Dermis microvascular lymphatic vessel endothelial cell (primary cell): ENCODE measurements around the gene DIS3L2. TPM values are rescaled to one million over a fixed set of nuclear protein-coding genes. Genes with fewer than 3 reads are reported as not detected.
"Not testable (repeated sequence)": the region's sequence is repeated elsewhere in the genome, so short reads cannot be mapped to it uniquely, and the experiment has no call there.

Experiments
- DNase-seq, 2 donors: peaks; one replicate each; pipeline versions ENCODE4 v3.0.0 to v3.0.0-alpha.2; 2010; ENCODE audit warnings: low read depth in 2 of 2
- total RNA-seq: library from RNA; depleted of rRNA; stranded (reverse); fragments of >200 nt; gene quantifications from 2 replicates; pipeline ENCODE4 v1.2.1, GENCODE V29; 2014

DIS3L2 gene
- total RNA-seq, 1 donor from 2014 or later = 13.4 TPM

- DNase-seq = no peak
Observed at GRCh38 chr2:232367016-232367415, 405.5 kb downstream of the DIS3L2 start.

DNA sequence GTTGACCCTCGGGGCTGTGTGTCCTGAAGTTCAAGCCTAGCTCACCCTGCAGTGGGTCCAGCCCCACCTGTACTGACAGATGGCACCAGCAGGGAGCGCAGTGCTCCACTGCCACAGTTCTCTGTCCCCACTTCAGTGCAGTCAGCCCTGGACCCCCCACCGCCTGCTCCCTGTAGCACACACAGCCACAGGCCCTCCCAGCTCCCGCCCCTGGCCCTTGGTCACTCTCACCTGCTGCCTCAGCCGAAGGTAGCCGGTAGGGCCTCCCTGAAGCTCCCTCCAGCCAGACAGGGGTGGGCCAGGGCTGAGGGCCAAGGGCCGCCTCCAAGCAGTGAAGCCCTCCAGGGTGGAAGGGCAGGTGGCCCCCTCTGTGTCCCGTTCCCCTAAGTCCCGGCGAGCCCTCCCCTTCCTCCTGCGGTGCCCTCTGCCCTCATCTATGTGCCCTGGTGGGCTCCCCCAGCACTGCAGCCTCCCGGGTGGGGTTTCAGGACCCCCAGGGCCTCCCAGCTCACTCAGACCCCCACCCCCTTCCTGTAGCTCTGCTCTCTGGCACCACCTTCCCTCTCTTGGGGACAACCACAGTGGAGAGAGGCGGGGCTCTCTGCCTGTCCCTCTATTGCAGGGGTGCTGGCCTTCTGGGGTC is 406.2 kb downstream of the DIS3L2 start:
- DNase-seq = peak in 1 of 2 donors; percentile 15

DNA sequence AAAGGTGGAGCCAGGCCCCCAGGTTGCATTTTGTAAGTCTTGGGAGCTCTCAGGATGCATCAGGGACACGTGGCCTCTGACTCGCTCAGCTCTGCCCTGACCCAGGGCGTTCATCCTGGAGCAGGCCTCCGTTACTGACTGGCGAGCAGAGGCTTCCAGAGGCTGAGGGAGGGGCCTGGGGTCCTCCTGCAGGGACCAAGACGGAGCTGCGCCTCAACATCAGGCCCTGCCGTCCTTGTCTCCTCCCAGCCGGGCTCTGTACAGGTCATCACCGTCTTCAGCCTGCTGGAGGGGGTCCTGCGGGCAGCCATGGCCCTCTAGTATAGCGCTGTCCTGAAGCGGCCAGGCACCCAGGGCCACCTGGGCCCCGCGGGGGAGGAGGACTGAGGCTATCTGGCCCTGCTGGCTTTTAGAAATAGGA is 406.8 kb downstream of the DIS3L2 start:
- no peak for DNase-seq

GRCh38 chr2:232369126-232369951 is 407.8 kb downstream of the DIS3L2 start:
- DNase-seq = no peak

DNA sequence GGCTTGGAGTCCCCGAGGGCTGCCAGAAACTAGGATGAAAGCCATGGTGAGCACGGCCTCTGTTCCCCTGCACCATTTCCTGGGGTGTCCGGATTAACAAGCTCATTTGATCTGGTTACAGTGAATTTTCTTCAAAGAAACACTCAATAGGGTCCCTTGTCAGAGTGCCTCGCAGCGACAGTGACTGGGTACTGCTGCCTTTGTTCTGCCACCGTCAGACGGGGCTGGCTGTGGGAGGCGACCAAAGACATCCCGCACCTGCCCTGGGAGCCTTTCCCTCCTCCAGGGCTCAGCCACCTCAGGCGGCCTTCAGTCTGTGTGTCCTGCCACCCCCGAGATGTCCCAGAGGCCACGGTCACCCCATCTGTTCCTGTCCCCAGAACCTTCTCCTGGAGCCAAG is 408.5 kb downstream of the DIS3L2 start:
- not testable (repeated sequence) for DNase-seq

GRCh38 chr2:232372231-232373208 is 411.0 kb downstream of the DIS3L2 start:
- DNase-seq = no peak

GRCh38 chr2:232374356-232374755 is 412.8 kb downstream of the DIS3L2 start:
- no peak for DNase-seq

GRCh38 chr2:232375164-232375563 is 413.7 kb downstream of the DIS3L2 start:
- no peak for DNase-seq

DNA sequence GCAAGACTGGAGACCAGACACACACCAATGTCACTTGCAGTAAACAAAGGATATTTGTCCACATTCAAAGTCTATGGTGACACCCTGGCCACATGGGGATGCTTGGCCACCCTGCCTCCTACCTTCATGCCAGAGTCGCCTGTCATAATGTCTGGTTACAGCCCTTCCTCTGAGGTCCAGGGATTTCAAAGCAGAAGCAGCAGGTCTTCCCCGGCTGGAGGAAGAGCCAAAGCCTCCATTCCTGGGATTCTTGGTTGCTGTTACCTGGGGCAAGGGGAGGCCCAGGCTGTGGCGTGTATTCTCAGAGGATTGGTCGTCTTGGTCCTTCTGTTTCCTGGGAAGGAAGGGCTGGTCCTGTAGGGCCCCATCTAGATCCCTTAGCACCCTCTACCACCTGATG is 414.7 kb downstream of the DIS3L2 start:
- no peak for DNase-seq

DNA sequence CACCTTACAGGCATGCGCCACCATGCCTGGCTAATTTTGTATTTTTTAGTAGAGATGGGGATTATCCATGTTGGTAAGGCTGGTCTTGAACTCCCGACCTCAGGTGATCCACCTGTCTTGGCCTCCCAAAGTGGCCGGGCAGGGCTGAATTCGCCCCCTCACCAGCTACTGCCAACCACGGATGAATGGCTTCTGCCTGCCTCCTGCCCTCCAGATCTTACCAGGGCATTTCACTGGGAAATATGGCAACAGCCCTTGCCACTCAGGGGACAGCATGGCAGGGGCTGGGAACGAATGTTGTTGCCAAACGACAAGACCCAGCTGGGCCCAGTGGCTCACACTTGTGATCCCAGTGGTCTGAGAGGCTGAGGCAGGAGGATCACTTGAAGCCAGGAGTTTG is 415.2 kb downstream of the DIS3L2 start:
- no peak for DNase-seq

- no peak for DNase-seq
Observed at GRCh38 chr2:232377319-232377718, 415.8 kb downstream of the DIS3L2 start.

GRCh38 chr2:232377841-232378734 is 416.6 kb downstream of the DIS3L2 start:
- DNase-seq = no peak

DNA sequence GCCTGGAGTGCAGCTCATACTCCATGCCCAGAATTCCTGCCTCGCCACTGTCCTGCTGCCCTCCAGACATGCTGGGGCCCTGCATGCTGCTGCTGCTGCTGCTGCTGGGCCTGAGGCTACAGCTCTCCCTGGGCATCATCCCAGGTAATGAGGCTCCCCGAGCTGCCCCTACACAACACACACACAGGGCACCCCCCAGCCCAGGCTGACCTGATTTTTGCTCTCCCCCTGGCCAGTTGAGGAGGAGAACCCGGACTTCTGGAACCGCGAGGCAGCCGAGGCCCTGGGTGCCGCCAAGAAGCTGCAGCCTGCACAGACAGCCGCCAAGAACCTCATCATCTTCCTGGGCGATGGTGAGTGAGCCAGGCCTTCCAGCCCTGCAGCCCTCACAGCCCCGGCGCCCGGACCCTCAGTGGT is 417.2 kb downstream of the DIS3L2 start, which contains the start of gene ALPP:
Gene ALPP (plus strand): TSS at position 17 of the 417 bp plus-strand sequence. CDS start 52 bp downstream, at position 69.
- not testable (repeated sequence) for DNase-seq

DNA sequence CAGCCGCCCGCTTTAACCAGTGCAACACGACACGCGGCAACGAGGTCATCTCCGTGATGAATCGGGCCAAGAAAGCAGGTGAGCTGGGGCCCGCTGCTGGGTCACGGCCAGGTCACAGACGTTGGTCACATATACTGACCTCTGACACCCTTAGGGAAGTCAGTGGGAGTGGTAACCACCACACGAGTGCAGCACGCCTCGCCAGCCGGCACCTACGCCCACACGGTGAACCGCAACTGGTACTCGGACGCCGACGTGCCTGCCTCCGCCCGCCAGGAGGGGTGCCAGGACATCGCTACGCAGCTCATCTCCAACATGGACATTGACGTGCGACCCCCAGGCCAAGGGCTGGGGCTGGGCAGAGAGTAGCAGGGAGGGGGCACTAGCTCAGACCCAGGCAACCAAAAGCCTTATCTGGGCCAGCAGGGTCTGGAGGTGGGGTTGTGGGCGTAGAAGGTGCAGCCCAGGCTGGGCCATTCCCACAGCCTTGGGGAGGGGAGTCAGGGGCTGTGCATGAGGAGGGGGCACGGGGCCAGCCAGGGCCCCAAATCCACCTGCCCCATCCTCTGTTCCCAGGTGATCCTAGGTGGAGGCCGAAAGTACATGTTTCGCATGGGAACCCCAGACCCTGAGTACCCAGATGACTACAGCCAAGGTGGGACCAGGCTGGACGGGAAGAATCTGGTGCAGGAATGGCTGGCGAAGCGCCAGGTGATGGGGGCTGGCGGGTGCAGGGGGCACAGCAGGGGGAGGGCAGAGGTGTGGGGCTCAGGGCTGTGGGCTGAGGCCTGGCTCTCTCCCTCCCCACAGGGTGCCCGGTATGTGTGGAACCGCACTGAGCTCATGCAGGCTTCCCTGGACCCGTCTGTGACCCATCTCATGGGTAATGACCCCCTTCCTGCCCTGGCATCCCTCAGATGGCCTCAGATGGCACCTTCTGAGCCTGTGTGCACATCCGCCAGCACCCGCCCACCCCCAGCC is 418.4 kb downstream of the DIS3L2 start:
- not testable (repeated sequence) for DNase-seq

GRCh38 chr2:232381204-232382031 is 419.9 kb downstream of the DIS3L2 start:
- DNase-seq = not testable (repeated sequence)

DNA sequence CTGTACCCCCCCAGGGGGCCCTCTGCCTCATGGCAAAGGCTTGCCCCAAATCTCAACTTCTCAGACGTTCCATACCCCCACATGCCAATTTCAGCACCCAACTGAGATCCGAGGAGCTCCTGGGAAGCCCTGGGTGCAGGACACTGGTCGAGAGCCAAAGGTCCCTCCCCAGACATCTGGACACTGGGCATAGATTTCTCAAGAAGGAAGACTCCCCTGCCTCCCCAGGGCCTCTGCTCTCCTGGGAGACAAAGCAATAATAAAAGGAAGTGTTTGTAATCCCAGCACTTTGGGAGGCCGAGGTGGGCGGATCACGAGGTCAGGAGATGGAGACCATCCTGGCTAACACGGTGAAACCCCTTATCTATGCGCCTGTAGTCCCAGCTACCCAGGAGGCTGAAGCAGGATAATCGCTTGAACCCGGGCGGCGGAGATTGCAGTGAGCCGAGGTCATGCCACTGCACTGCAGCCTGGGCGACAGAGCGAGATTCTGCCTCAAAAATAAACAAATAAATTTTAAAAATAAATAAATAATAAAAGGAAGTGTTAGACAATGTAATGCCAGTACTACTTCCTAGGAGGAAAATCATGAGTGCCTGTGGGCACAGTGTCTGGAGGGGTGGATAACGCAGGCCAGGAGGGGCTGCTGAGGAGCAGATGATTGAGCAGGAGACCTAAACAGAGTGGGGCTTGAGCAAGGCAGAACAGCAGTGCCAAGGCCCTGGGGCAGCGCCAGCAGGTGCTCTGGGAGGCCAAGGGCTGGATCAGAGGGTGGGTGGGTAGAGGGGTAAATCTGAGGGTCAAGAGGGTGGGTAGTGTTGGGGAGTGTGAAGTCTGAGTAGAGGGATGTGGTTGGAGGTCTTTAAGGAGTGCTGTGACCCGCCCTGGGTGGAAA is 421.1 kb downstream of the DIS3L2 start:
- no peak for DNase-seq

DNA sequence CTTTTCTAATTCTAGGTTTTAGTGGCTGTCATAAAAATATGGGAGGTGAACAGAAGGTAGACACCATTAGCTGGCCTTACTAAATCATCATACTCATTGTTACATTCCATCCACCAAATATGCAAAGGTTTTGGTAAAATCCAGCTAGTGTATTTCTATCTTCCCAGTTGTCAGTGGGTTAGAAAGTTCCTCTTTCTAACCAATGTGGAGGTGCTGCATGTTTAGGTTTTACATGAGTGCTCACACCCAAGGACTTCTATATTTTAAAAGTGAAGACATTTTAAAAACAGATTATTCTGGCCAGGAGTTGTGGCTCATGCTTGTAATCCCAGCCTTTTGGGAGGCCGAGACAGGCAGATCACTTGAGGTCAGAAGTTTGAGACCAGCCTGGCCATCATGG is 423.0 kb downstream of the DIS3L2 start:
- DNase-seq = no peak
